HCT116 (cell line): ENCODE measurements around the gene IGF2R. TPM values are rescaled to one million over a fixed set of nuclear protein-coding genes. Genes with fewer than 3 reads are reported as not detected.

Source experiments
- ATAC-seq: fragments of 200-7000 bp; cut with Tn5 transposase; 2 replicates; pipeline ENCODE4 v1.9.1; 2020; ENCODE audit warnings: mild to moderate bottlenecking, moderate library complexity
- BruUV-seq: library from RNA; stranded (reverse); fragments of 400-500 nt; replicated peaks from 2 replicates; lab custom pipeline; 2021; lab: Mats Ljungman, UMichigan
- CTCF ChIA-PET: fragments of 300-600 bp; sonication (Branson Sonifier 250); formaldehyde crosslinking; loops from one replicate; lab custom pipeline; 2021; ENCODE audit warnings: antibody characterized with exemption; lab: Charles Lee
- POLR2A ChIA-PET: fragments of 300-600, 350-600 bp; sonication (Branson Sonifier 250); formaldehyde crosslinking; loops from one replicate; lab custom pipeline; 2021; ENCODE audit warnings: antibody characterized with exemption; lab: Charles Lee
- RAD21 ChIA-PET, 2 experiments: fragments of 300-600 bp; sonication (Branson Sonifier 250); formaldehyde crosslinking; loops; one replicate each; lab custom pipeline; 2023; ENCODE audit warnings: low total read pairs in 2 of 2; ENCODE audit not compliant: uncharacterized antibody in 2 of 2, unreplicated experiment in 2 of 2, low non-redundant PET in 1 of 2; lab: Charles Lee
- DNase-seq: peaks from one replicate; pipeline ENCODE4 v3.0.0-alpha.2; 2010; ENCODE audit warnings: low read depth, low spot score
- H2AFZ ChIP-seq: fragments of 200-600 bp; shearing (Covaris generic), sonication (generic); 2 replicates; pipeline ENCODE4 v1.6.1; 2017; ENCODE audit warnings: low read depth, mixed run types, mixed read lengths, antibody characterized with exemption, low read length; ENCODE audit not compliant: poor library complexity, severe bottlenecking
- H3K27ac ChIP-seq: 2 replicates; pipeline ENCODE4 v1.5.1; 2012; ENCODE audit warnings: low read depth, low read length
- H3K27me3 ChIP-seq: fragments of 200-600 bp; sonication (generic); 2 replicates; pipeline ENCODE4 v1.6.1; 2016; ENCODE audit warnings: mixed run types, low read length, mixed read lengths; ENCODE audit not compliant: insufficient read depth
- H3K36me3 ChIP-seq, 2 experiments: fragments of 200-500 bp in 1 of 2; fragments of 200-600 bp in 1 of 2; sonication (Bioruptor generic) in 1 of 2; sonication (generic) in 1 of 2; 2 replicates each; pipeline versions ENCODE4 v1.5.1 to v1.6.1; 2014 to 2016; ENCODE audit warnings: low read length in 2 of 2, inconsistent platforms in 1 of 2, mixed read lengths in 1 of 2, mixed run types in 1 of 2; ENCODE audit not compliant: insufficient read depth in 2 of 2, control insufficient read depth in 1 of 2
- H3K4me1 ChIP-seq, 2 experiments: fragments of 200-600 bp in 1 of 2; sonication (generic) in 1 of 2; 2 replicates each; pipeline versions ENCODE4 v1.5.1 to v1.6.1; 2012 to 2017; ENCODE audit warnings: low read length in 2 of 2, inconsistent platforms in 1 of 2, mild to moderate bottlenecking in 1 of 2, mixed read lengths in 1 of 2, mixed run types in 1 of 2, moderate library complexity in 1 of 2; ENCODE audit not compliant: insufficient read depth in 2 of 2, control insufficient read depth in 1 of 2
- H3K4me2 ChIP-seq: fragments of 200-600 bp; sonication (generic); 2 replicates; pipeline ENCODE4 v1.6.1; 2017; ENCODE audit warnings: mixed run types, low read length, mixed read lengths
- H3K4me3 ChIP-seq, 2 experiments: fragments of 200-600 bp in 1 of 2; sonication (generic) in 1 of 2; replicated peaks in 1 of 2; 2 replicates each; pipeline ENCODE4 v1.5.1; 2011 to 2016; ENCODE audit warnings: low read length in 2 of 2, control low read depth in 1 of 2, low read depth in 1 of 2, mild to moderate bottlenecking in 1 of 2, mixed read lengths in 1 of 2, mixed run types in 1 of 2
- H3K79me2 ChIP-seq: fragments of 200-600 bp; sonication (generic); 2 replicates; pipeline ENCODE4 v1.6.1; 2017; ENCODE audit warnings: mild to moderate bottlenecking, mixed run types, low read length, moderate library complexity, mixed read lengths; ENCODE audit not compliant: insufficient read depth
- H3K9ac ChIP-seq: fragments of 200-600 bp; sonication (generic); 2 replicates; pipeline ENCODE4 v1.6.1; 2016; ENCODE audit warnings: low read length, mixed read lengths
- H3K9me2 ChIP-seq: fragments of 200-600 bp; sonication (generic), shearing (Covaris generic); 2 replicates; pipeline ENCODE4 v1.6.1; 2017; ENCODE audit warnings: mixed run types, mild to moderate bottlenecking, moderate library complexity; ENCODE audit not compliant: insufficient read depth
- H3K9me3 ChIP-seq, 2 experiments: fragments of 200-500 bp in 1 of 2; fragments of 200-600 bp in 1 of 2; sonication (Bioruptor generic) in 1 of 2; sonication (generic) in 1 of 2; 2 replicates each; pipeline ENCODE4 v1.6.1; 2014 to 2017; ENCODE audit warnings: low read length in 2 of 2, mixed read lengths in 2 of 2, inconsistent platforms in 1 of 2, low read depth in 1 of 2, mild to moderate bottlenecking in 1 of 2, mixed run types in 1 of 2, moderate library complexity in 1 of 2; ENCODE audit not compliant: control insufficient read depth in 1 of 2, insufficient read depth in 1 of 2
- H4K20me1 ChIP-seq: fragments of 200-600 bp; sonication (generic), shearing (Covaris generic); 2 replicates; pipeline ENCODE4 v1.6.1; 2017; ENCODE audit warnings: mixed run types, mild to moderate bottlenecking, moderate library complexity; ENCODE audit not compliant: insufficient read depth
- CBX3 ChIP-seq: IDR thresholded peaks from 2 replicates; pipeline ENCODE4 v1.6.1; 2012; ENCODE audit warnings: low read depth
- EGR1 ChIP-seq: IDR thresholded peaks from 2 replicates; pipeline ENCODE4 v1.6.1; 2012; ENCODE audit warnings: low read depth
- ELF1 ChIP-seq: IDR thresholded peaks from 2 replicates; pipeline ENCODE4 v1.6.1; 2012; ENCODE audit warnings: low read depth, borderline replicate concordance
- EZH2 ChIP-seq: fragments of 200-600 bp; sonication (generic); IDR thresholded peaks from 2 replicates; pipeline ENCODE4 v1.6.1; 2017; ENCODE audit warnings: antibody characterized with exemption, mixed run types
- EZH2phosphoT487 ChIP-seq: fragments of 200-600 bp; IDR thresholded peaks from 2 replicates; pipeline ENCODE4 v1.6.1; 2018; ENCODE audit warnings: antibody characterized with exemption, borderline replicate concordance
- FOSL1 ChIP-seq: IDR thresholded peaks from 2 replicates; pipeline ENCODE4 v1.6.1; 2012; ENCODE audit warnings: low read depth
- JUND ChIP-seq: IDR thresholded peaks from 2 replicates; pipeline ENCODE4 v1.6.1; 2012
- POLR2A ChIP-seq: IDR thresholded peaks from 2 replicates; pipeline ENCODE4 v1.7.0; 2011; ENCODE audit warnings: borderline replicate concordance; ENCODE audit not compliant: insufficient read depth, insufficient read length; ENCODE audit errors: extremely low read depth
- RAD21 ChIP-seq: IDR thresholded peaks from 2 replicates; pipeline ENCODE4 v1.6.1; 2012; ENCODE audit warnings: low read depth, mild to moderate bottlenecking
- SP1 ChIP-seq: IDR thresholded peaks from 2 replicates; pipeline ENCODE4 v1.6.1; 2012; ENCODE audit warnings: low read depth
- YY1 ChIP-seq: IDR thresholded peaks from 2 replicates; pipeline ENCODE4 v1.6.1; 2011; ENCODE audit warnings: low read length, low read depth, moderate library complexity, mild to moderate bottlenecking; ENCODE audit not compliant: insufficient replicate concordance; ENCODE audit errors: extremely low read depth
- ZFX ChIP-seq: fragments of 450-650 bp; IDR thresholded peaks from 2 replicates; pipeline ENCODE4 v1.6.1; 2017
- intact Hi-C: fragments of 100-400 bp; cut with micrococcal nuclease; formaldehyde crosslinking; loops from 2 replicates; pipeline ENCODE4 v1.10.0; 2022
- total RNA-seq: library from RNA; stranded (reverse); gene quantifications from one replicate; pipeline ENCODE4 v1.2.1, GENCODE V29; 2021; ENCODE audit not compliant: unreplicated experiment
- TF ChIP-seq, protein P1 (sequence below): IDR thresholded peaks from 2 replicates; pipeline ENCODE4 v1.6.1; 2012
- TF ChIP-seq, protein P2 (sequence below), 3 experiments: fragments of 200-600 bp in 1 of 3; sonication (generic) in 1 of 3; IDR thresholded peaks in 2 of 3; conservative IDR thresholded peaks in 1 of 3; 2 replicates each; pipeline ENCODE4 v1.5.1; 2012 to 2017; ENCODE audit warnings: low read depth in 2 of 3, low read length in 2 of 3, antibody characterized with exemption in 1 of 3, borderline replicate concordance in 1 of 3, control low read depth in 1 of 3, mild to moderate bottlenecking in 1 of 3, mixed read lengths in 1 of 3, mixed run types in 1 of 3, moderate library complexity in 1 of 3; ENCODE audit not compliant: insufficient read depth in 1 of 3
- TF ChIP-seq, protein P3 (sequence below): IDR thresholded peaks from 2 replicates; pipeline ENCODE4 v1.6.1; 2011; ENCODE audit warnings: mild to moderate bottlenecking, low read length, moderate library complexity; ENCODE audit not compliant: insufficient replicate concordance; ENCODE audit errors: extremely low read depth

IGF2R gene
- total RNA-seq, 1 experiment from 2014 or later, result 37.0 TPM

DNA sequence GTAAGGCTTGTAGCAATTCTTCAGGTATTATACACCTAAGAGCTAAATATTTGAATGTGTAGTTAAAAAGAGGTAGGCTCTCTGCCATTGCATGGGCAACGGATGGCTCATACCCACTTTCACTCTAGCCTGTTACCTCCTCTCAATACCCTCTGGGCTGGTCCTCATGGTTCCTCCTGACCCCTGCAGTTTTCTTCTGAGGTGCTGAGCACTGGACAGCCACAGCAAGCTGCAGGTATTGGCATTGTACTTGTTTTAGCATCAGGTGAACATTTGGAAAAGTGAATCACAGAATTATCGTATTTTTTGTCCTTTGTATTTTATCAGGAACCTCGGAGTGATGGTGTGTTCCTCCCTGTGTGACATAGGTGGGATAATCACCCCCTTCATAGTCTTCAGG is 185.6 kb downstream of the IGF2R start:
- H3K4me3 ChIP-seq, result no peak overlapping the region
- no peaks in the 10 kb centered on the region for H3K4me1 ChIP-seq
- H3K4me2 ChIP-seq, result no peak overlapping the region
- TF ChIP-seq EZH2 (no peak), SP1 (no peak)
- no peak overlapping the region for H3K9ac ChIP-seq
- H2AFZ ChIP-seq, result no peak overlapping the region
- ChIA-PET CTCF (no interaction called here), POLR2A (no interaction called here), RAD21 (no interaction called here)
- ATAC-seq (no peak), DNase-seq (no peak)
- no peaks in the 10 kb centered on the region for H3K36me3 ChIP-seq
- H3K27ac ChIP-seq, result no peak overlapping the region
- no peaks in the 10 kb centered on the region for H3K27me3 ChIP-seq
- H3K79me2 ChIP-seq, result no peaks in the 10 kb centered on the region
- intact Hi-C loops, result no loop called here
- no TSS peak for BruUV-seq
- H3K9me3 ChIP-seq, result no peaks in the 10 kb centered on the region
- H4K20me1 ChIP-seq, result no peaks in the 10 kb centered on the region
- H3K9me2 ChIP-seq, result no peaks in the 10 kb centered on the region

DNA sequence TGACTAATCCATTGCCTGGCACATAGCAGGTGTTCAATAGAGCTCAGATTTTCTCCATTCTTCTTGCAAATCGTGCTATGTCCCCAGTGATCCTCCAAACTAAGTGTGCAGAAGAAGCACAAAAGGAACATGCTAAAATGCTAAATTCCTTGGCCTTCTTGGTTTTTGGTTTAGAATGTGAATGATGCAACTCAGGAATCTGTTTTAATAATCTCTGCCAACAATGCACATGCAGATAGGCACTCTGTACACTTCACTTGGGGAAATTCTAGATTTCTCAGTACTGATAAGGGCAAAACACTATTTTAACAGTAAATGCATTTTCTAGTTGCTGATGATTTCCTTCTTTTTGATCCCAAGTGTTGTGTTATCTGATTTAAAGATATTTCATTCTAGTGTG is 188.0 kb downstream of the IGF2R start:
- Histone ChIP-seq H3K27me3 (no peaks in the 10 kb centered on the region), H2AFZ (no peak overlapping the region), H3K4me3 (no peak overlapping the region), H3K27ac (no peak overlapping the region), H3K4me2 (no peak overlapping the region), H3K79me2 (no peaks in the 10 kb centered on the region), H3K36me3 (no peaks in the 10 kb centered on the region), H3K9me3 (no peaks in the 10 kb centered on the region), H4K20me1 (no peaks in the 10 kb centered on the region), H3K4me1 (no peaks in the 10 kb centered on the region), H3K9ac (no peak overlapping the region), H3K9me2 (no peaks in the 10 kb centered on the region)
- ChIA-PET RAD21 (no interaction called here), POLR2A (no interaction called here), CTCF (no interaction called here)
- no peak for DNase-seq
- intact Hi-C loops, result no loop called here
- BruUV-seq, result no TSS peak
- ATAC-seq, result no peak
- TF ChIP-seq ZFX (no peak), POLR2A (no peak), EGR1 (no peak), YY1 (no peak), SP1 (no peak), RAD21 (no peak), ELF1 (no peak), EZH2phosphoT487 (no peak), JUND (no peak), EZH2 (no peak), FOSL1 (no peak), CBX3 (no peak)
- TF ChIP-seq, protein P1, sequence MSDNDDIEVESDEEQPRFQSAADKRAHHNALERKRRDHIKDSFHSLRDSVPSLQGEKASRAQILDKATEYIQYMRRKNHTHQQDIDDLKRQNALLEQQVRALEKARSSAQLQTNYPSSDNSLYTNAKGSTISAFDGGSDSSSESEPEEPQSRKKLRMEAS, result no peak
- TF ChIP-seq, protein P2, sequence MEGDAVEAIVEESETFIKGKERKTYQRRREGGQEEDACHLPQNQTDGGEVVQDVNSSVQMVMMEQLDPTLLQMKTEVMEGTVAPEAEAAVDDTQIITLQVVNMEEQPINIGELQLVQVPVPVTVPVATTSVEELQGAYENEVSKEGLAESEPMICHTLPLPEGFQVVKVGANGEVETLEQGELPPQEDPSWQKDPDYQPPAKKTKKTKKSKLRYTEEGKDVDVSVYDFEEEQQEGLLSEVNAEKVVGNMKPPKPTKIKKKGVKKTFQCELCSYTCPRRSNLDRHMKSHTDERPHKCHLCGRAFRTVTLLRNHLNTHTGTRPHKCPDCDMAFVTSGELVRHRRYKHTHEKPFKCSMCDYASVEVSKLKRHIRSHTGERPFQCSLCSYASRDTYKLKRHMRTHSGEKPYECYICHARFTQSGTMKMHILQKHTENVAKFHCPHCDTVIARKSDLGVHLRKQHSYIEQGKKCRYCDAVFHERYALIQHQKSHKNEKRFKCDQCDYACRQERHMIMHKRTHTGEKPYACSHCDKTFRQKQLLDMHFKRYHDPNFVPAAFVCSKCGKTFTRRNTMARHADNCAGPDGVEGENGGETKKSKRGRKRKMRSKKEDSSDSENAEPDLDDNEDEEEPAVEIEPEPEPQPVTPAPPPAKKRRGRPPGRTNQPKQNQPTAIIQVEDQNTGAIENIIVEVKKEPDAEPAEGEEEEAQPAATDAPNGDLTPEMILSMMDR (IDR thresholded peaks at IDR 0.05 in 2 of 3, conservative IDR thresholded peaks at IDR 0.05 in 1 of 3; ENCODE audit: borderline replicate concordance in 1 of 3, insufficient read depth in 1 of 3, low read depth in 2 of 3, low read length in 2 of 3), result no peak
- TF ChIP-seq, protein P3, sequence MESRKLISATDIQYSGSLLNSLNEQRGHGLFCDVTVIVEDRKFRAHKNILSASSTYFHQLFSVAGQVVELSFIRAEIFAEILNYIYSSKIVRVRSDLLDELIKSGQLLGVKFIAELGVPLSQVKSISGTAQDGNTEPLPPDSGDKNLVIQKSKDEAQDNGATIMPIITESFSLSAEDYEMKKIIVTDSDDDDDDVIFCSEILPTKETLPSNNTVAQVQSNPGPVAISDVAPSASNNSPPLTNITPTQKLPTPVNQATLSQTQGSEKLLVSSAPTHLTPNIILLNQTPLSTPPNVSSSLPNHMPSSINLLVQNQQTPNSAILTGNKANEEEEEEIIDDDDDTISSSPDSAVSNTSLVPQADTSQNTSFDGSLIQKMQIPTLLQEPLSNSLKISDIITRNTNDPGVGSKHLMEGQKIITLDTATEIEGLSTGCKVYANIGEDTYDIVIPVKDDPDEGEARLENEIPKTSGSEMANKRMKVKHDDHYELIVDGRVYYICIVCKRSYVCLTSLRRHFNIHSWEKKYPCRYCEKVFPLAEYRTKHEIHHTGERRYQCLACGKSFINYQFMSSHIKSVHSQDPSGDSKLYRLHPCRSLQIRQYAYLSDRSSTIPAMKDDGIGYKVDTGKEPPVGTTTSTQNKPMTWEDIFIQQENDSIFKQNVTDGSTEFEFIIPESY, result no peak
